GM18868 (cell line): Measurements from ENCODE around the gene ACP4.
"Not testable (repeated sequence)": the region's sequence is repeated elsewhere in the genome, so short reads cannot be mapped to it uniquely, and the experiment has no call there.

Experiments
- ATAC-seq: cut with Tn5 transposase; IDR thresholded peaks from one replicate; pipeline ENCODE4 v1.9.1; 2021; ENCODE audit warnings: mild to moderate bottlenecking, moderate library complexity; ENCODE audit not compliant: unreplicated experiment

Gene ACP4

GRCh38 chr19:50773454-50773853 lies 16.8 kb upstream of the ACP4 start:
- ATAC-seq: not testable (repeated sequence)

GRCh38 chr19:50776131-50776530 lies 14.1 kb upstream of the ACP4 start:
- no peak for ATAC-seq

GRCh38 chr19:50777261-50777660 lies 13.0 kb upstream of the ACP4 start:
- no peak for ATAC-seq

GRCh38 chr19:50777830-50778303 lies 12.3 kb upstream of the ACP4 start:
- ATAC-seq: no peak

GRCh38 chr19:50778906-50779430 lies 11.2 kb upstream of the ACP4 start:
- no peak for ATAC-seq

- ATAC-seq: no peak
These were observed 10.4 kb upstream of the ACP4 start for GRCh38 chr19:50779504-50780457.

GRCh38 chr19:50780753-50781435 lies 9.3 kb upstream of the ACP4 start:
- ATAC-seq: no peak

- not testable (repeated sequence) for ATAC-seq
These were observed 6.4 kb upstream of the ACP4 start for GRCh38 chr19:50783848-50784152.

GRCh38 chr19:50784710-50785109 lies 5.5 kb upstream of the ACP4 start:
- no peak for ATAC-seq

GRCh38 chr19:50785329-50785728 lies 4.9 kb upstream of the ACP4 start:
- ATAC-seq: no peak

- no peak for ATAC-seq
These were observed 780 bp downstream of the ACP4 start for GRCh38 chr19:50790922-50791467.

GRCh38 chr19:50791594-50792271 lies 1.5 kb downstream of the ACP4 start:
- ATAC-seq: no peak

- no peak for ATAC-seq
These were observed 2.3 kb downstream of the ACP4 start for GRCh38 chr19:50792272-50793250.

GRCh38 chr19:50793558-50794065 lies 3.4 kb downstream of the ACP4 start:
- no peak for ATAC-seq

- no peak for ATAC-seq
These were observed 4.1 kb downstream of the ACP4 start for GRCh38 chr19:50794074-50794875.

GRCh38 chr19:50794876-50795663 lies 4.9 kb downstream of the ACP4 start:
- no peak for ATAC-seq

- ATAC-seq: no peak
These were observed 5.5 kb downstream of the ACP4 start for GRCh38 chr19:50795664-50796073.

- ATAC-seq: no peak
These were observed 6.0 kb downstream of the ACP4 start for GRCh38 chr19:50796128-50796633.
